Measurements from ENCODE around the gene RUNX2.

DNA sequence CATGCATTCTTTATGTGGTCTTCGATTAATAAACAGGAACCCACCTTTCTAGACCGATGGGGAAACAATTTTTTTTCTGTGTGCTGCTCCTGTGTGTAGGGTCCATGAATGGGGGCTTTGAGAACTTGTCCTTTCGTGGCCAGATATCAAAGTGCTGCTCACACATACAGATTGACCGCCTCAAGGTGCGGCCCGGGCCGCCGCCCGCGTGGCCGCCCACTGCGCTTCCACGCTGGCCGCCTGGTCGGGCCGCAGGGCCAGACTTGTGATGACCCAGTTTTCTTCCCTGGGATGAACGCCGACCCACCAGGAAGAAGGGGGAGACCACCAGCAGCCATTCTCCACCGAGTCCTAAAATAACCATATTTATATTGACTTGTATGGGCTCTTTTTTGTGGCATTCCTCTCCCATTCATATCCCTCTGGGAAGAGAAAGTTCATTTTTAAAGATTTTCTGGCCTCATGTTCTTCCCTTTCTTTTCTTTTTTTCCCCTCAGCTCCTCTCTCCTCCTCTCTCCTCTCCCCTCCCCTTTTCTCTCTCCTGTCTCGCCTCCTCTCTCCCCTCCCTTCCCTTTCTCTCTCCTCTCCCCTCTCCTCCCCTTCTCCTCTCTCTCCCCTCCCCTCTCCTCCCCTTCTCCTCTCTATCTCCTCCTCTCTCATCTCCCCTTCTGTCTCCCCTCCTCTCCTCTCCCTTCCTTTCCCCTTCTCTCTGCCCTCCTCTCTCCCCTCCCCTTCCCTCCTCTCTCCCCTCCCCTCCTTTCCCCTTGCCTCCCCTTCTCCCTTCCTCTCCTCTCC, 314.4 kb downstream of the RUNX2 start:
- TF ChIP-seq FOSL1 (IDR thresholded peaks at IDR 0.05; ENCODE audit: insufficient read depth, low read depth, low read length) (no peak), GABPA (IDR thresholded peaks at IDR 0.05; ENCODE audit: borderline replicate concordance, insufficient read depth, low read length) (no peak), EP300 (IDR thresholded peaks at IDR 0.05; ENCODE audit: borderline replicate concordance in 1 of 2, low read depth in 2 of 2, low read length in 2 of 2) (no peak), POLR2AphosphoS5 (IDR thresholded peaks at IDR 0.05; ENCODE audit: low read depth, low read length) (no peak), TAF1 (IDR thresholded peaks at IDR 0.05; ENCODE audit: low read depth, low read length) (no peak), JUND (IDR thresholded peaks at IDR 0.05; ENCODE audit: low read length) (no peak), EZH2 (IDR thresholded peaks at IDR 0.05; ENCODE audit: low read depth, low read length, severe bottlenecking) (no peak), SP1 (IDR thresholded peaks at IDR 0.05; ENCODE audit: low read depth, low read length) (no peak), YY1 (IDR thresholded peaks at IDR 0.05; ENCODE audit: low read depth, low read length) (no peak), MAFK (IDR thresholded peaks at IDR 0.05; ENCODE audit: low read depth, low read length) (no peak), POLR2A (IDR thresholded peaks at IDR 0.05; ENCODE audit: control extremely low read depth in 1 of 2, low read depth in 2 of 2, low read length in 2 of 2) (no peak), EGR1 (IDR thresholded peaks at IDR 0.05; ENCODE audit: borderline replicate concordance, low read depth, low read length) (no peak)
- TF ChIP-seq, protein P1, sequence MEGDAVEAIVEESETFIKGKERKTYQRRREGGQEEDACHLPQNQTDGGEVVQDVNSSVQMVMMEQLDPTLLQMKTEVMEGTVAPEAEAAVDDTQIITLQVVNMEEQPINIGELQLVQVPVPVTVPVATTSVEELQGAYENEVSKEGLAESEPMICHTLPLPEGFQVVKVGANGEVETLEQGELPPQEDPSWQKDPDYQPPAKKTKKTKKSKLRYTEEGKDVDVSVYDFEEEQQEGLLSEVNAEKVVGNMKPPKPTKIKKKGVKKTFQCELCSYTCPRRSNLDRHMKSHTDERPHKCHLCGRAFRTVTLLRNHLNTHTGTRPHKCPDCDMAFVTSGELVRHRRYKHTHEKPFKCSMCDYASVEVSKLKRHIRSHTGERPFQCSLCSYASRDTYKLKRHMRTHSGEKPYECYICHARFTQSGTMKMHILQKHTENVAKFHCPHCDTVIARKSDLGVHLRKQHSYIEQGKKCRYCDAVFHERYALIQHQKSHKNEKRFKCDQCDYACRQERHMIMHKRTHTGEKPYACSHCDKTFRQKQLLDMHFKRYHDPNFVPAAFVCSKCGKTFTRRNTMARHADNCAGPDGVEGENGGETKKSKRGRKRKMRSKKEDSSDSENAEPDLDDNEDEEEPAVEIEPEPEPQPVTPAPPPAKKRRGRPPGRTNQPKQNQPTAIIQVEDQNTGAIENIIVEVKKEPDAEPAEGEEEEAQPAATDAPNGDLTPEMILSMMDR (IDR thresholded peaks at IDR 0.05; ENCODE audit: control extremely low read depth in 1 of 3, insufficient read depth in 1 of 3, low read depth in 1 of 3, low read length in 3 of 3) = no peak
- TF ChIP-seq, protein P2, sequence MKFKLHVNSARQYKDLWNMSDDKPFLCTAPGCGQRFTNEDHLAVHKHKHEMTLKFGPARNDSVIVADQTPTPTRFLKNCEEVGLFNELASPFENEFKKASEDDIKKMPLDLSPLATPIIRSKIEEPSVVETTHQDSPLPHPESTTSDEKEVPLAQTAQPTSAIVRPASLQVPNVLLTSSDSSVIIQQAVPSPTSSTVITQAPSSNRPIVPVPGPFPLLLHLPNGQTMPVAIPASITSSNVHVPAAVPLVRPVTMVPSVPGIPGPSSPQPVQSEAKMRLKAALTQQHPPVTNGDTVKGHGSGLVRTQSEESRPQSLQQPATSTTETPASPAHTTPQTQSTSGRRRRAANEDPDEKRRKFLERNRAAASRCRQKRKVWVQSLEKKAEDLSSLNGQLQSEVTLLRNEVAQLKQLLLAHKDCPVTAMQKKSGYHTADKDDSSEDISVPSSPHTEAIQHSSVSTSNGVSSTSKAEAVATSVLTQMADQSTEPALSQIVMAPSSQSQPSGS (IDR thresholded peaks at IDR 0.05; ENCODE audit: low read length) = no peak

Measured in H1 (cell line).